ENCODE data around the gene TRPM5.
A peak's percentile ranks its signal among the peaks of the same experiment; 100 is the strongest.

The TRPM5 gene

GRCh38 chr11:2402890-2403645 is 41.2 kb downstream of the TRPM5 start:
- no peak for DNase-seq

DNA sequence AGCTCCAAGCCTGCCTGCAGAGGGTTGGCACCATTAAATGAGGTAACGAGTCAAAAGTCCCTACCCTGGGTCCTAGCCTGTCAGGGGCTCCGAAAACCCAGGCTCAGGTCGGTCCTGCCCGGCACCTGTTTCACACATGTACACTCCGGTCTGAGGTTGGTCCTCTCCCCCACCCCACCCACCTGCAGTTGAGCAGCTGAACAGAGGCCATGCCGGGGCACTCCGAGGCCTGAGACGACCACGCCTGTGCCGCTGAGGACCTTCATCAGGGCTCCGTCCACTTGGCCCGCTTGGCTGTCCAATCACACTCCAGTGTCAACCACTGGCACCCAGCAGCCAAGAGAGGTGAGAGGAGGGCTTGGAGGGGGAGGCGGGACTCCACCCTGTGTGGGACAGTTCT is 42.2 kb downstream of the TRPM5 start:
- no peak for DNase-seq

GRCh38 chr11:2401436-2401984 is 42.8 kb downstream of the TRPM5 start:
- no peak for DNase-seq

GRCh38 chr11:2400762-2401435 is 43.4 kb downstream of the TRPM5 start:
- no peak for DNase-seq

DNA sequence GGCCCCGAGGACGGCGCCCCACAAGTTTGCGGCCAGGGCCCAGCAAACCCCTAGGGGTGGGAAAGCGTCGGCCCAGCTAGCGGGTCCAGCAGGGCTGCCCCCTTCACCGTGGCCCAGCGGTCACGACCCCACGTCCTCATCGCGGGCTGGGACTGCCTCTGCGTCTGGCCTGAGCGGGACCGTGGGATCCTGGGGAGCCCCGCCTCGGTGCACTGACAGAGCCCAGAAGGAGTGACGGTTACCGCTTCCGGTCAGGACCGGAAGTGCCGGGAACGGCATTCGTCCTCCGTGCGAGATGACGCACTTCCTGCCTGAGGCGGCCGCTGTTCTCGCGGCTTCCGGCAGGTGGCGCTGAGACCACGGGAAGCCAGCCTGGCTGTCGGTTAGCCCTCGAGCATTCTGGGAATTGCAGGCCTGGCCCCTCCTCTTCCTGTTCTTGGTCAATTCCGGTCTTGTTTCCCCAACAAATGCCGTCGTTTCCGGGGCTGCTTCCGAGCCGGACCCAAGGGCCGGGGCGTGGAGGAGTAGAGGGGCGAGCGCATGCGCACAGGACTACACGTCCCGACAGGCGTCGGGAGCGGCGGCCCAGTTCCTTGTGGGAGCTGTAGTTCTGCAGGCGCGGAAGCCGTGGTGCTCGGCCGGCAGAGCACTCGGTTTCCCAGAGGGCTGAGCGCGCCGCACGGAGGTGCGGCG is 44.1 kb downstream of the TRPM5 start, which contains the start of gene TSSC4:
TSS of gene TSSC4 (plus strand) at position 682 of the 693 bp plus-strand sequence. CDS start 1,884 bp downstream, outside the sequence.
- DNase-seq = peak; percentile 100

- no peak for DNase-seq
Observed at GRCh38 chr11:2399488-2400068, 44.7 kb downstream of the TRPM5 start.

DNA sequence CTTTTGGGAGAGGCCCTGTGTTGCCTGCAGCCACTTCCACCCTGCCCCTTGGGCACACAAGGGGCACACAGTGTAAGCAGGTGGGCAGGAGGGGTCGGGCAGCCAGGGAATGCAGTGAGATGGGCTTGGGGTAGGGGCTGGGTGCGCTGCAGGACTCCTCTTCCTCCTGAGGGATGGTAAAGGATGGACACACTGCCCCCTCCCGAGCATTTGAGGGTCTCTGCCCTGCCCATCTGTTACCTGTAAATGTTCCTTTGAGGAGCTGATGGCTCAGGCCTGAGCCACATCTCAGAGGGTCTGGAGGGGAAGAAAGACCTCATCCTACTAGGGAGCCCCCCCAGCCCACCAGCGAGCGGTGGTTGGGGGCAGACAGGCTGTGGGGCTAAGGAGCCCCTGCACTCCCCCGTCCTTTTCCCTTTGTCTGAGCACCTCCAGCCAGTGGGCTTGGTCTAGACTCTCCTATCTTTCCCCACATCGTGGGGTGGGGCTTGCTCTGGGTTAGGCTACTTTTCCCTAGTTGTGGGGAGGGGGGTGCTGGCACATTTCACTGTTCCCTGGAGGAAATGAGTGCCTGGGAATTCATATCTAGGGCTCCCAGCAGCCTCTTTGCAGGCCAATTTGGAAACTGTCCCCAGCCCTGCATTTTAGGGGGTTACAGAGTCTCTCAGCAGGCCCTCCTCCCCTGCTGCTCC is 45.5 kb downstream of the TRPM5 start:
- no peak for DNase-seq

DNA sequence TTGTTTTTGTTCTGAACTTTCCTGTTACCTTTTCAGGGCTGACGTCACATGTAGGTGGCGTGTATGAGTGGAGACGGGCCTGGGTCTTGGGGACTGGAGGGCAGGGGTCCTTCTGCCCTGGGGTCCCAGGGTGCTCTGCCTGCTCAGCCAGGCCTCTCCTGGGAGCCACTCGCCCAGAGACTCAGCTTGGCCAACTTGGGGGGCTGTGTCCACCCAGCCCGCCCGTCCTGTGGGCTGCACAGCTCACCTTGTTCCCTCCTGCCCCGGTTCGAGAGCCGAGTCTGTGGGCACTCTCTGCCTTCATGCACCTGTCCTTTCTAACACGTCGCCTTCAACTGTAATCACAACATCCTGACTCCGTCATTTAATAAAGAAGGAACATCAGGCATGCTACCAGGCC is 47.3 kb downstream of the TRPM5 start:
- DNase-seq = no peak

DNA sequence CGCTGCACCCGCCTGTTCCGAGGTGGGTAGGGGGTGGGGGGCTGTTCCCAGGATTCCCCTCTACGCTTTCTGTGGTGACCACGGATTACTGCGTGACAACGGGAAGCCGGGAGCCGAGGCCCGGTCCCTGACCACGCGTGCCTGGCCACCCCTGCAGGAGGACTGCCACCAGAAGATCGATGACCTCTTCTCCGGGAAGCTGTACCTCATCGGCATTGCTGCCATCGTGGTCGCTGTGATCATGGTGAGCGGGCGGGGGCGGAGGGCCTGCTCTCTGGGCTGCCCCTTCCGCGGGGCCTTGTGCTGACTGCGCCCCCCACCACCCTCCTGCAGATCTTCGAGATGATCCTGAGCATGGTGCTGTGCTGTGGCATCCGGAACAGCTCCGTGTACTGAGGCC is 47.8 kb downstream of the TRPM5 start:
- no peak for DNase-seq

DNA sequence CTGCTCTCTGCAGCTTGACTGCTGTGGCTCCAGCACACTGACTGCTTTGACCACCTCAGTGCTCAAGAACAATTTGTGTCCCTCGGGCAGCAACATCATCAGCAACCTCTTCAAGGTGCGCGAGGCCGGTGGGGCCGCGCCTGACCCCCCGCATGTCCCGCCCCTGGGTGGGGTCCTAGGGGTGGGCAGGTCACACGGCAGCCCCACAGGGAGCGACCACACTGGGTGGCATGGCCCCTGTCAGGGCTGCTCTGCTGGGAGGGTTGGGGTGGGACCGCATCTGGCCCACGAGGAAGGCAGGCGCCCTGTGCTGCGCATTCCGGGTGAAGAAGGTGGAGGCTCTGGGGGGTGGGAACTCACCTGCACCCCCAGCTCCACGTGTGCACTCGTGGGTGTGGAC is 48.5 kb downstream of the TRPM5 start:
- DNase-seq = no peak

DNA sequence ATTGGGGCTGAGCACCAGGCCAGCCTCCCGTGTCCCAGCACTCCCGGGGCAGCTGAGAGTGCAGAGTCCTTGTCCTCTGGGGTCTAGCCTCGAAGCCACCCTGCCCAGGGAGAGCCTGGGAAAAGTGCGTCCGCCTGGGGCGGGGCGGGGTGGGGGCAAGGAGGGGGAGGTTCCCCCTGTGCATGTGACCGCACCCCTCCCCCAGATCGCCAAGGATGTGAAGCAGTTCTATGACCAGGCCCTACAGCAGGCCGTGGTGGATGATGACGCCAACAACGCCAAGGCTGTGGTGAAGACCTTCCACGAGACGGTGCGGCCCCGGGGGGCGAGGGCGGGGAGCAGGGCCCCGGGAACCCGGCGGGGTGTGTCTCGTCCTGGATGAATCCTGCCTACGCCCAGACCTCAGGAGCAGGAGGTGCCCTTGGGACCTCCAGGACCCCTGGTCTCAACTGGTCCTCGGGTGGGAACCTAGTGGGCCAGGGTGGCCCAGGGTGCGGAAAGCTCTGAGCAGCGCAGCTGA is 49.0 kb downstream of the TRPM5 start:
- no peak for DNase-seq

GRCh38 chr11:2394818-2395105 is 49.6 kb downstream of the TRPM5 start:
- no peak for DNase-seq
